Measurements from ENCODE around the gene PTRH2. TPM values are rescaled to one million over a fixed set of nuclear protein-coding genes. Genes with fewer than 3 reads are reported as not detected.

The PTRH2 gene
- total and polyA plus RNA-seq, 2 experiments from 2014 or later, result 21.9 to 31.7 TPM

DNA sequence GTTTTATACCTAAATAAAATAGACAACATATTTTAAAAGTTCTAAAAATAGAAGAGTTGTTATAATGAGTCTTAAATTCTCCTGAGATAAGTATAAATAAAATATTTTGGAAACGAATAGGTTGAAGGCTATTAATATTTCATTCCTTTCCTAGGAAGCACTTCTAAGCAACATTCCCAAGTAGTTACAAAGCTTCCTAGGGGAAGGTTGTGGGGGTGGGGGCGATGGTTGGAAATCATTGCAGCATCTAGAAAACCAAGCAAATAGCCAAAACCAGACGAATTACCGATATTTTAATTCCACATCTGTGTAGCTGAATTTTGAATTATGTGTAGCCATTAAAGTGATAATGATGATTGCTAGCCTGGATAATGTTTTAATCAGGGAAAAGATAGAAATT lies 26.9 kb downstream of the PTRH2 start:
- Histone ChIP-seq H4K20me1 (ENCODE audit: insufficient read depth, poor library complexity, severe bottlenecking) (no peaks in the 10 kb centered on the region), H3K27me3 (no peaks in the 10 kb centered on the region), H3K4me2 (no peak overlapping the region), H2AFZ (no peak overlapping the region), H3K27ac (no peak overlapping the region), H3K36me3 (replicated peaks; ENCODE audit: insufficient read depth, low read depth) (peaks cover 8% of the 10 kb centered on the region), H3K4me1 (ENCODE audit: insufficient read depth) (no peaks in the 10 kb centered on the region), H3K9me2 (replicated peaks; ENCODE audit: insufficient read depth) (no peaks in the 10 kb centered on the region), H3K79me2 (peaks cover 38% of the 10 kb centered on the region), H3K4me3 (no peak overlapping the region), H3K9me3 (ENCODE audit: low read depth) (no peaks in the 10 kb centered on the region)
- DNase-seq (ENCODE audit: low spot score), result no peak
- TF ChIP-seq EZH2 (IDR thresholded peaks at IDR 0.05; ENCODE audit: borderline replicate concordance) (no peak), EZH2phosphoT487 (IDR thresholded peaks at IDR 0.05; ENCODE audit: low read depth, severe bottlenecking, unreplicated experiment) (no peak)
- TF ChIP-seq, protein P1, sequence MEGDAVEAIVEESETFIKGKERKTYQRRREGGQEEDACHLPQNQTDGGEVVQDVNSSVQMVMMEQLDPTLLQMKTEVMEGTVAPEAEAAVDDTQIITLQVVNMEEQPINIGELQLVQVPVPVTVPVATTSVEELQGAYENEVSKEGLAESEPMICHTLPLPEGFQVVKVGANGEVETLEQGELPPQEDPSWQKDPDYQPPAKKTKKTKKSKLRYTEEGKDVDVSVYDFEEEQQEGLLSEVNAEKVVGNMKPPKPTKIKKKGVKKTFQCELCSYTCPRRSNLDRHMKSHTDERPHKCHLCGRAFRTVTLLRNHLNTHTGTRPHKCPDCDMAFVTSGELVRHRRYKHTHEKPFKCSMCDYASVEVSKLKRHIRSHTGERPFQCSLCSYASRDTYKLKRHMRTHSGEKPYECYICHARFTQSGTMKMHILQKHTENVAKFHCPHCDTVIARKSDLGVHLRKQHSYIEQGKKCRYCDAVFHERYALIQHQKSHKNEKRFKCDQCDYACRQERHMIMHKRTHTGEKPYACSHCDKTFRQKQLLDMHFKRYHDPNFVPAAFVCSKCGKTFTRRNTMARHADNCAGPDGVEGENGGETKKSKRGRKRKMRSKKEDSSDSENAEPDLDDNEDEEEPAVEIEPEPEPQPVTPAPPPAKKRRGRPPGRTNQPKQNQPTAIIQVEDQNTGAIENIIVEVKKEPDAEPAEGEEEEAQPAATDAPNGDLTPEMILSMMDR (IDR thresholded peaks at IDR 0.05; ENCODE audit: poor library complexity), result no peak
- WGBS (ENCODE audit: low lambda C conversion rate, missing lambda C conversion rate), result 95% methylated on average over 4 of the region's 4 CpGs

DNA sequence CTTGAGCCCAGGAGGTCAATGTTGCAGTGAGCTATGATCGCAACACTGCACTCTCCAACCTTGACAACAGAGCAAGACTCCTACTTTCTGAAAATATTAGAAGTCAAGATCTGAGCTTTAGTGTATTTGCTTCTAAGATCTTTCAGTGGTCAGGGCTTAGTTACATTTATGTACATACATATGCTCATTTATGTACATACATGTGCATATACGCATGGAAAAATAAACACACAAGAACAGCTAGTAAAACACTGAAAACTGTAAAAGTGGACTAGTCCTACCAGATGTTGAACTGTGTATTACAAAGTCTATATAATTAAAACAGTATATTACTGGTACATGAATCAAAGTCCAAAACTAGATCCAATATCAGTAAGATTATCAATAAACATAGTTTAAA lies 28.3 kb downstream of the PTRH2 start:
- Histone ChIP-seq H3K36me3 (replicated peaks; ENCODE audit: insufficient read depth, low read depth) (peaks cover 4% of the 10 kb centered on the region), H3K4me1 (ENCODE audit: insufficient read depth) (no peaks in the 10 kb centered on the region), H3K9me3 (ENCODE audit: low read depth) (no peaks in the 10 kb centered on the region), H3K4me3 (no peak overlapping the region), H3K9me2 (replicated peaks; ENCODE audit: insufficient read depth) (no peaks in the 10 kb centered on the region), H2AFZ (no peak overlapping the region), H3K4me2 (no peak overlapping the region), H3K27ac (no peak overlapping the region), H3K27me3 (no peaks in the 10 kb centered on the region), H3K79me2 (peaks cover 36% of the 10 kb centered on the region), H4K20me1 (ENCODE audit: insufficient read depth, poor library complexity, severe bottlenecking) (no peaks in the 10 kb centered on the region)
- TF ChIP-seq, protein P1 (IDR thresholded peaks at IDR 0.05; ENCODE audit: poor library complexity), result no peak
- TF ChIP-seq EZH2phosphoT487 (IDR thresholded peaks at IDR 0.05; ENCODE audit: low read depth, severe bottlenecking, unreplicated experiment), result no peak
- no peak for TF ChIP-seq EZH2 (IDR thresholded peaks at IDR 0.05; ENCODE audit: borderline replicate concordance)
- 73% methylated on average over 2 of the region's 2 CpGs for WGBS (ENCODE audit: low lambda C conversion rate, missing lambda C conversion rate)
- no peak for DNase-seq (ENCODE audit: low spot score)

DNA sequence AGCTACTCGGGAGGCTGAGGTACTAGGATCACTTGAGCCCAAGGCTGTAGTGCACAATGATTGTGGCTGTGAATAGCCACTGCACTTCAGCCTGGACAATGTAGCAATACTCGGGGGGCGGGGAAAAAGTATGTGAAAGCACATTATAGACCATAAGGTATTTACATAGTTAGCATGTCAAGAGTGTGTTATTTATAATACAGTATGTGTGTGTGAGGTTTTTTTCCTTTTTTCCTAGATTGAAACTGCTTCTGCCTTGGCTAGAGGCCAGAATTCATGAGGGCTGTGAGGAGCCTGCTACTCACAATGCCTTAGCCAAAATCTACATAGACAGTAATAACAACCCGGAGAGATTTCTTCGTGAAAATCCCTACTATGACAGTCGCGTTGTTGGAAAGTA lies 30.5 kb downstream of the PTRH2 start:
- no peak overlapping the region for H2AFZ ChIP-seq
- peaks cover 48% of the 10 kb centered on the region for H3K79me2 ChIP-seq
- H3K9me2 ChIP-seq (replicated peaks; ENCODE audit: insufficient read depth), result no peaks in the 10 kb centered on the region
- no peak overlapping the region for H3K4me2 ChIP-seq
- H3K4me3 ChIP-seq, result no peak overlapping the region
- 95% methylated on average over 7 of the region's 7 CpGs for WGBS (ENCODE audit: low lambda C conversion rate, missing lambda C conversion rate)
- H3K9me3 ChIP-seq (ENCODE audit: low read depth), result no peaks in the 10 kb centered on the region
- no peaks in the 10 kb centered on the region for H4K20me1 ChIP-seq (ENCODE audit: insufficient read depth, poor library complexity, severe bottlenecking)
- no peak overlapping the region for H3K27ac ChIP-seq
- H3K27me3 ChIP-seq, result no peaks in the 10 kb centered on the region
- TF ChIP-seq, protein P1 (IDR thresholded peaks at IDR 0.05; ENCODE audit: poor library complexity), result no peak
- TF ChIP-seq EZH2 (IDR thresholded peaks at IDR 0.05; ENCODE audit: borderline replicate concordance) (no peak), EZH2phosphoT487 (IDR thresholded peaks at IDR 0.05; ENCODE audit: low read depth, severe bottlenecking, unreplicated experiment) (no peak)
- H3K36me3 ChIP-seq (replicated peaks; ENCODE audit: insufficient read depth, low read depth), result no peaks in the 10 kb centered on the region
- no peaks in the 10 kb centered on the region for H3K4me1 ChIP-seq (ENCODE audit: insufficient read depth)
- no peak for DNase-seq (ENCODE audit: low spot score)

DNA sequence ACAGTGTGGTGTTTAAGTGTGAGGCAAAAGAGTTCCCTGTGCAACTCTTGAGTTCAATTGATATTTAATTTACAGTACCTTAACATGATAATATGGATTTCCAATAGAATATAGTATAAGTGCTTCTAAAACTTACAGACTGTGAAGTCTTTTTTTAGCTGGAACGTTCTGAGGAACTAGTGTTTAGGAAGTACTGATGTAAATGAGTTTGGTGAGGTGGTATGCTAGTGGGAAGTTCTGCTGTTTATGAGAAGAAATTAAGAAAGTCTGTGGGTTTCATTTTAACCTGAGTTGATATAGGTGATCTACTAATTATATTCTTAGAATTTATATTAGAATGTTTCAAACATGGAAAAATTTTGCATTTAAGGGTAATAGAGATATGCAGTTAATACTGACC lies 32.0 kb downstream of the PTRH2 start:
- Histone ChIP-seq H3K9me2 (replicated peaks; ENCODE audit: insufficient read depth) (no peaks in the 10 kb centered on the region), H3K9me3 (ENCODE audit: low read depth) (no peaks in the 10 kb centered on the region), H3K27ac (no peak overlapping the region), H3K79me2 (peaks cover 54% of the 10 kb centered on the region), H3K27me3 (no peaks in the 10 kb centered on the region), H3K4me2 (no peak overlapping the region), H2AFZ (no peak overlapping the region), H4K20me1 (ENCODE audit: insufficient read depth, poor library complexity, severe bottlenecking) (peaks cover 5% of the 10 kb centered on the region), H3K4me3 (no peak overlapping the region), H3K4me1 (ENCODE audit: insufficient read depth) (peaks cover 3% of the 10 kb centered on the region), H3K36me3 (replicated peaks; ENCODE audit: insufficient read depth, low read depth) (peaks cover 4% of the 10 kb centered on the region)
- DNase-seq (ENCODE audit: low spot score), result no peak
- TF ChIP-seq, protein P1 (IDR thresholded peaks at IDR 0.05; ENCODE audit: poor library complexity), result no peak
- TF ChIP-seq EZH2phosphoT487 (IDR thresholded peaks at IDR 0.05; ENCODE audit: low read depth, severe bottlenecking, unreplicated experiment) (no peak), EZH2 (IDR thresholded peaks at IDR 0.05; ENCODE audit: borderline replicate concordance) (no peak)
- WGBS (ENCODE audit: low lambda C conversion rate, missing lambda C conversion rate), result 90% methylated on average over 1 of the region's 1 CpG
